ENCODE measurements around the gene VASP.
"Not testable (repeated sequence)": the region's sequence is repeated elsewhere in the genome, so short reads cannot be mapped to it uniquely, and the experiment has no call there.

Gene VASP

GRCh38 chr19:45508417-45508860 lies 1.2 kb downstream of the VASP start:
- no peaks in the 10 kb centered on the region for H3K9me2 ChIP-seq (replicated peaks; ENCODE audit: insufficient read depth, low read length)
- peak overlapping the region; percentile 57 for H2AFZ ChIP-seq (ENCODE audit: low read length)
- H3K4me3 ChIP-seq (ENCODE audit: low read length), result peak overlapping the region; percentile 86
- TF ChIP-seq, protein P1, sequence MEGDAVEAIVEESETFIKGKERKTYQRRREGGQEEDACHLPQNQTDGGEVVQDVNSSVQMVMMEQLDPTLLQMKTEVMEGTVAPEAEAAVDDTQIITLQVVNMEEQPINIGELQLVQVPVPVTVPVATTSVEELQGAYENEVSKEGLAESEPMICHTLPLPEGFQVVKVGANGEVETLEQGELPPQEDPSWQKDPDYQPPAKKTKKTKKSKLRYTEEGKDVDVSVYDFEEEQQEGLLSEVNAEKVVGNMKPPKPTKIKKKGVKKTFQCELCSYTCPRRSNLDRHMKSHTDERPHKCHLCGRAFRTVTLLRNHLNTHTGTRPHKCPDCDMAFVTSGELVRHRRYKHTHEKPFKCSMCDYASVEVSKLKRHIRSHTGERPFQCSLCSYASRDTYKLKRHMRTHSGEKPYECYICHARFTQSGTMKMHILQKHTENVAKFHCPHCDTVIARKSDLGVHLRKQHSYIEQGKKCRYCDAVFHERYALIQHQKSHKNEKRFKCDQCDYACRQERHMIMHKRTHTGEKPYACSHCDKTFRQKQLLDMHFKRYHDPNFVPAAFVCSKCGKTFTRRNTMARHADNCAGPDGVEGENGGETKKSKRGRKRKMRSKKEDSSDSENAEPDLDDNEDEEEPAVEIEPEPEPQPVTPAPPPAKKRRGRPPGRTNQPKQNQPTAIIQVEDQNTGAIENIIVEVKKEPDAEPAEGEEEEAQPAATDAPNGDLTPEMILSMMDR (IDR thresholded peaks at IDR 0.05; ENCODE audit: low read length), result no peak
- TF ChIP-seq EZH2 (optimal IDR thresholded peaks at IDR 0.05; ENCODE audit: low read depth, low read length) (no peak), EZH2phosphoT487 (IDR thresholded peaks at IDR 0.05; ENCODE audit: low read length) (no peak)
- no peaks in the 10 kb centered on the region for H4K20me1 ChIP-seq (ENCODE audit: insufficient read depth, low read length)
- no peaks in the 10 kb centered on the region for H3K27me3 ChIP-seq (replicated peaks; ENCODE audit: insufficient read depth, low read length)
- no peak for DNase-seq
- no peak overlapping the region for H3K27ac ChIP-seq (ENCODE audit: low read length)
- H3K79me2 ChIP-seq (ENCODE audit: low read length), result peaks cover 53% of the 10 kb centered on the region
- peak overlapping the region; percentile 76; the same call in 1 of the 2 replicates for H3K9ac ChIP-seq (ENCODE audit: low read length)
- peaks cover 4% of the 10 kb centered on the region for H3F3A ChIP-seq (ENCODE audit: insufficient read depth, low read length)
- no peaks in the 10 kb centered on the region for H3K36me3 ChIP-seq (replicated peaks; ENCODE audit: insufficient read depth, low read length)
- peak overlapping the region; percentile 98 for H3K4me2 ChIP-seq (ENCODE audit: low read depth, low read length)
- no peaks in the 10 kb centered on the region for H3K9me3 ChIP-seq (replicated peaks; ENCODE audit: insufficient read depth, low read length)
- H3K4me1 ChIP-seq (ENCODE audit: low read length), result peaks cover 4% of the 10 kb centered on the region

DNA sequence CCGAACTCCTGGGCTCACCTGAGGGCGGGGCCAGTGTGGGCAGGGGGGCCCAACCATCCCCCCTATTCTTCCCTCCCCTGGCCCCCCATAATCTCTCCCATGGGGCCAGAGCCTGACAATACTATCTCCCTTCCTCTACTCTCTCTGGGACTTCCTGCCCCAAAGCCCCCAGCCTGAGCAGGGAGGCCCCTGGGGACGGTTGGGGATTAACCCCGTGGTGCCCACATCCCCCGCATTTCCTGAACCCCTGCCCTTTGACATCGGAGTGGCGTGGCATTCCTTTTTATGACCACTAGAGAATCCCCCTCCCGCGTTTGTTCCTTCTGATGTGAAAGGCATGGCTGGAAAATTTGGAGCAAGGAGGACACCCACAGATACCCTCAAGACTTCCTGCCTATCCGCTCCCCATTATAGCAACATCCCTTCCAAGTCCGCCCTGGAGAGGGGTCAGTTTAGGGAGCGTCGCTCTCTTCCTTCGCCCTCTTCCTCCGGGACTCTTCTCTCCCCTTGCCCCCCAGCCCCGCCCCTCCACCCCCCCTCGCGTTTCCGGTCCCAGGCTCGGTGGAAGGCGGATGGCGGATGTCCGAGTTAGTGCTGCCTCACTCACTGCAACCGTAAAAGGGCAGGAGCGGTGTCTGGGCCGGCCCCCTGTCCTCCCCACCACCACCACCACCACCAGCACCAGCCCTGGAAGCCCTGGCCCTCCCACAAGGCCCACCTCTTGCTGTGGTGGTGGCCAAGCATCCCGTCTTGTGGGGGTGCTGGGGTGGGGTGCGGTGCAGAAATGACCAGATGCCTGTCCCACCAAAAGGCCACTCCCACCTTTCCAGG lies 1.8 kb downstream of the VASP start:
- Histone ChIP-seq H3K4me3 (ENCODE audit: low read length) (peak overlapping the region; percentile 86), H3K9ac (ENCODE audit: low read length) (peak overlapping the region; percentile 76; the same call in 1 of the 2 replicates), H3K27ac (ENCODE audit: low read length) (0 out of 2 replicates have a peak overlapping the region, but pooled peaks have one; percentile 13), H3K9me2 (replicated peaks; ENCODE audit: insufficient read depth, low read length) (no peaks in the 10 kb centered on the region), H3K27me3 (replicated peaks; ENCODE audit: insufficient read depth, low read length) (no peaks in the 10 kb centered on the region), H2AFZ (ENCODE audit: low read length) (peak overlapping the region; percentile 57), H4K20me1 (ENCODE audit: insufficient read depth, low read length) (no peaks in the 10 kb centered on the region), H3K9me3 (replicated peaks; ENCODE audit: insufficient read depth, low read length) (no peaks in the 10 kb centered on the region), H3K36me3 (replicated peaks; ENCODE audit: insufficient read depth, low read length) (no peaks in the 10 kb centered on the region), H3K4me2 (ENCODE audit: low read depth, low read length) (peak overlapping the region; percentile 98), H3F3A (ENCODE audit: insufficient read depth, low read length) (peaks cover 4% of the 10 kb centered on the region), H3K79me2 (ENCODE audit: low read length) (peaks cover 58% of the 10 kb centered on the region), H3K4me1 (ENCODE audit: low read length) (peaks cover 4% of the 10 kb centered on the region)
- peak; percentile 44 for DNase-seq
- TF ChIP-seq EZH2 (optimal IDR thresholded peaks at IDR 0.05; ENCODE audit: low read depth, low read length) (no peak), EZH2phosphoT487 (IDR thresholded peaks at IDR 0.05; ENCODE audit: low read length) (no peak)
- TF ChIP-seq, protein P1 (IDR thresholded peaks at IDR 0.05; ENCODE audit: low read length), result no peak

GRCh38 chr19:45509692-45510015 lies 2.4 kb downstream of the VASP start:
- no peaks in the 10 kb centered on the region for H3K9me3 ChIP-seq (replicated peaks; ENCODE audit: insufficient read depth, low read length)
- H3K4me1 ChIP-seq (ENCODE audit: low read length), result peaks cover 8% of the 10 kb centered on the region
- H4K20me1 ChIP-seq (ENCODE audit: insufficient read depth, low read length), result no peaks in the 10 kb centered on the region
- H3K27ac ChIP-seq (ENCODE audit: low read length), result no peak overlapping the region
- H3F3A ChIP-seq (ENCODE audit: insufficient read depth, low read length), result peaks cover 4% of the 10 kb centered on the region
- H3K79me2 ChIP-seq (ENCODE audit: low read length), result peaks cover 63% of the 10 kb centered on the region
- peak overlapping the region; percentile 56; the same call in 1 of the 2 replicates for H2AFZ ChIP-seq (ENCODE audit: low read length)
- no peaks in the 10 kb centered on the region for H3K27me3 ChIP-seq (replicated peaks; ENCODE audit: insufficient read depth, low read length)
- TF ChIP-seq EZH2 (optimal IDR thresholded peaks at IDR 0.05; ENCODE audit: low read depth, low read length) (no peak), EZH2phosphoT487 (IDR thresholded peaks at IDR 0.05; ENCODE audit: low read length) (no peak)
- TF ChIP-seq, protein P1 (IDR thresholded peaks at IDR 0.05; ENCODE audit: low read length), result no peak
- peak overlapping the region; percentile 25; the same call in 1 of the 2 replicates for H3K9ac ChIP-seq (ENCODE audit: low read length)
- H3K36me3 ChIP-seq (replicated peaks; ENCODE audit: insufficient read depth, low read length), result no peaks in the 10 kb centered on the region
- no peaks in the 10 kb centered on the region for H3K9me2 ChIP-seq (replicated peaks; ENCODE audit: insufficient read depth, low read length)
- no peak for DNase-seq
- peak overlapping the region; percentile 98 for H3K4me2 ChIP-seq (ENCODE audit: low read depth, low read length)
- peak overlapping the region; percentile 86 for H3K4me3 ChIP-seq (ENCODE audit: low read length)

- H3K27me3 ChIP-seq (replicated peaks; ENCODE audit: insufficient read depth, low read length); H4K20me1 ChIP-seq (ENCODE audit: insufficient read depth, low read length); H3F3A ChIP-seq (ENCODE audit: insufficient read depth, low read length); H2AFZ ChIP-seq (ENCODE audit: low read length); H3K36me3 ChIP-seq (replicated peaks; ENCODE audit: insufficient read depth, low read length); H3K4me3 ChIP-seq (ENCODE audit: low read length); H3K9ac ChIP-seq (ENCODE audit: low read length); H3K9me3 ChIP-seq (replicated peaks; ENCODE audit: insufficient read depth, low read length); H3K27ac ChIP-seq (ENCODE audit: low read length); DNase-seq; H3K4me2 ChIP-seq (ENCODE audit: low read depth, low read length); H3K9me2 ChIP-seq (replicated peaks; ENCODE audit: insufficient read depth, low read length): not testable (repeated sequence)
- Histone ChIP-seq H3K4me1 (ENCODE audit: low read length) (peaks cover 14% of the 10 kb centered on the region), H3K79me2 (ENCODE audit: low read length) (peaks cover 69% of the 10 kb centered on the region)
These were observed 3.1 kb downstream of the VASP start for GRCh38 chr19:45510352-45510751.

Measured in MM.1S (cell line).